HEK293T (cell line): Measurements from ENCODE around the gene ELF2.

ENCODE experiments used
- ARNT ChIP-seq: fragments of 450-650 bp; IDR thresholded peaks from 2 replicates; pipeline ENCODE4 v1.6.1; 2017; ENCODE audit warnings: mild to moderate bottlenecking
- BHLHE40 ChIP-seq: fragments of 450-650 bp; IDR thresholded peaks from 2 replicates; pipeline ENCODE4 v1.6.1; 2016; ENCODE audit warnings: mild to moderate bottlenecking, moderate library complexity, borderline replicate concordance
- SP1 ChIP-seq: fragments of 450-650 bp; IDR thresholded peaks from 2 replicates; pipeline ENCODE4 v1.6.1; 2017
- TARDBP ChIP-seq: fragments of 450-650 bp; IDR thresholded peaks from 2 replicates; pipeline ENCODE4 v1.6.1; 2016
- ZNF384 ChIP-seq: fragments of 450-650 bp; IDR thresholded peaks from 2 replicates; pipeline ENCODE4 v1.6.1; 2016

- no peak for TF ChIP-seq ARNT
- no peak for TF ChIP-seq ZNF384
- no peak for TF ChIP-seq SP1
- TF ChIP-seq BHLHE40, result no peak
- no peak for TF ChIP-seq TARDBP
Observed at GRCh38 chr4:139054791-139055505, 122.1 kb downstream of the ELF2 start.
